Endothelial cell of umbilical vein (primary cell): Measurements from ENCODE around the gene GPD1L. TPM values are rescaled to one million over a fixed set of nuclear protein-coding genes. Genes with fewer than 3 reads are reported as not detected.

Source experiments
- BruUV-seq: library from RNA; stranded (reverse); fragments of 400-500 nt; replicated peaks from 2 replicates; lab custom pipeline; 2021; lab: Mats Ljungman, UMichigan
- CTCF ChIA-PET: fragments of 300-600, 350-600 bp; sonication (Branson Sonifier 250); formaldehyde crosslinking; loops from one replicate; lab custom pipeline; 2021; ENCODE audit warnings: antibody characterized with exemption, inconsistent platforms; lab: Charles Lee
- POLR2A ChIA-PET: fragments of 300-600, 350-600 bp; sonication (Branson Sonifier 250); formaldehyde crosslinking; loops from one replicate; lab custom pipeline; 2021; ENCODE audit warnings: antibody characterized with exemption, inconsistent platforms; lab: Charles Lee
- DNase-seq: peaks from one replicate; pipeline ENCODE4 v3.0.0-alpha.2; 2011; ENCODE audit warnings: low read depth, low spot score
- FAIRE-seq: peaks from 2 replicates; lab custom pipeline; 2011; peaks lifted over from hg19 to GRCh38; lab: Jason Lieb, UNC
- H2AFZ ChIP-seq: 2 replicates; pipeline ENCODE4 v1.6.0; 2012; ENCODE audit warnings: low read depth, low read length, control low read depth, inconsistent platforms
- H3K27ac ChIP-seq: 2 replicates; pipeline ENCODE4 v1.5.1; 2011; ENCODE audit warnings: low read depth, mild to moderate bottlenecking, control low read depth, low read length, moderate library complexity; ENCODE audit not compliant: insufficient read depth
- H3K27me3 ChIP-seq, 2 experiments: 2 replicates each; pipeline versions ENCODE4 v1.6.0 to v1.6.1; 2011; ENCODE audit warnings: low read length in 2 of 2, mixed read lengths in 1 of 2; ENCODE audit not compliant: control insufficient read depth in 2 of 2, insufficient read depth in 2 of 2
- H3K36me3 ChIP-seq, 2 experiments: 2 replicates in 1 of 2; 3 replicates in 1 of 2; pipeline ENCODE4 v1.5.1; 2011; ENCODE audit warnings: low read length in 2 of 2, mild to moderate bottlenecking in 1 of 2, moderate library complexity in 1 of 2; ENCODE audit not compliant: control insufficient read depth in 2 of 2, insufficient read depth in 2 of 2; ENCODE audit errors: extremely low read depth in 1 of 2
- H3K4me1 ChIP-seq: 3 replicates; pipeline ENCODE4 v1.5.1; 2011; ENCODE audit warnings: mild to moderate bottlenecking, low read length; ENCODE audit not compliant: control insufficient read depth, insufficient read depth; ENCODE audit errors: extremely low read depth
- H3K4me2 ChIP-seq: 2 replicates; pipeline ENCODE4 v1.6.1; 2011; ENCODE audit warnings: low read length, control low read depth, mixed read lengths; ENCODE audit not compliant: insufficient read depth
- H3K4me3 ChIP-seq, 3 experiments: fragments of 200-600 bp in 1 of 3; sonication (generic), shearing (Covaris generic) in 1 of 3; replicated peaks in 1 of 3; 2 replicates each; pipeline ENCODE4 v1.5.1; 2011 to 2016; ENCODE audit warnings: control low read depth in 3 of 3, low read length in 3 of 3, mild to moderate bottlenecking in 2 of 3, inconsistent platforms in 1 of 3, low read depth in 1 of 3, moderate library complexity in 1 of 3; ENCODE audit not compliant: insufficient read depth in 1 of 3
- H3K79me2 ChIP-seq: 2 replicates; pipeline ENCODE4 v1.6.0; 2012; ENCODE audit warnings: low read length, inconsistent platforms; ENCODE audit not compliant: control insufficient read depth, insufficient read depth
- H3K9ac ChIP-seq: replicated peaks from 2 replicates; pipeline ENCODE3; 2011; ENCODE audit warnings: low read length, control low read depth; ENCODE audit not compliant: insufficient read depth; ENCODE audit errors: extremely low read depth
- H3K9me1 ChIP-seq: replicated peaks from 3 replicates; pipeline ENCODE4 v1.6.0; 2011; ENCODE audit warnings: mild to moderate bottlenecking, low read length; ENCODE audit not compliant: control insufficient read depth, insufficient read depth; ENCODE audit errors: extremely low read depth
- H3K9me3 ChIP-seq: replicated peaks from 2 replicates; pipeline ENCODE4 v1.5.1; 2012; ENCODE audit warnings: low read length, inconsistent platforms; ENCODE audit not compliant: control insufficient read depth, insufficient read depth
- H4K20me1 ChIP-seq: replicated peaks from 2 replicates; pipeline ENCODE3; 2011; ENCODE audit warnings: mild to moderate bottlenecking, low read length; ENCODE audit not compliant: control insufficient read depth, insufficient read depth; ENCODE audit errors: extremely low read depth
- EZH2 ChIP-seq: IDR thresholded peaks from 2 replicates; pipeline ENCODE4 v1.6.1; 2012; ENCODE audit warnings: borderline replicate concordance, low read depth, mild to moderate bottlenecking, moderate library complexity, low read length, inconsistent platforms; ENCODE audit not compliant: severe bottlenecking
- FOS ChIP-seq: IDR thresholded peaks from 2 replicates; pipeline ENCODE4 v1.6.1; 2011; ENCODE audit warnings: mild to moderate bottlenecking, low read length, moderate library complexity, borderline replicate concordance; ENCODE audit not compliant: insufficient read depth
- GATA2 ChIP-seq: IDR thresholded peaks from 2 replicates; pipeline ENCODE4 v1.7.0; 2011; ENCODE audit warnings: low read depth, mild to moderate bottlenecking, moderate library complexity, mixed read lengths, low read length; ENCODE audit not compliant: insufficient read length, insufficient read depth
- JUN ChIP-seq: IDR thresholded peaks from 2 replicates; pipeline ENCODE4 v1.6.1; 2011; ENCODE audit warnings: borderline replicate concordance, low read depth; ENCODE audit not compliant: insufficient read length, insufficient read depth
- MYC ChIP-seq: IDR thresholded peaks from one replicate; pipeline ENCODE4 v1.6.1; 2011; ENCODE audit warnings: mild to moderate bottlenecking, low read depth, low read length
- POLR2A ChIP-seq: IDR thresholded peaks from 2 replicates; pipeline ENCODE4 v1.6.1; 2012; ENCODE audit warnings: low read depth, mild to moderate bottlenecking, control low read depth, low read length
- POLR2AphosphoS5 ChIP-seq: IDR thresholded peaks from 2 replicates; pipeline ENCODE4 v1.6.1; 2012; ENCODE audit warnings: low read depth, mild to moderate bottlenecking, control low read depth, low read length, moderate library complexity; ENCODE audit not compliant: insufficient read depth
- dilution Hi-C: fragments of 300-500 bp; cut with MboI; formaldehyde crosslinking; loops from one replicate; pipeline ENCODE4 v1.15.0; 2019; ENCODE audit warnings: low sequenced_read_pairs; ENCODE audit not compliant: extremely low pct_ligation_motif_present
- intact Hi-C: fragments of 100-400 bp; cut with micrococcal nuclease; formaldehyde crosslinking; loops from one replicate; pipeline ENCODE4 v1.10.0; 2022
- polyA plus RNA-seq, 4 experiments: library from polyadenylated mRNA; depleted of rRNA in 3 of 4; stranded (reverse) in 3 of 4; unstranded in 1 of 4; fragments of >200 nt; gene quantifications; 2 replicates each; pipeline versions ENCODE4 v1.2.1 to v1.2.3, GENCODE V29; 2011 to 2012; ENCODE audit warnings: missing spikeins in 1 of 4
- total RNA-seq: library from RNA; stranded (reverse); gene quantifications from 2 replicates; pipeline ENCODE4 v1.2.3, GENCODE V29; 2021
- TF ChIP-seq, protein P1 (sequence below): IDR thresholded peaks from 2 replicates; pipeline ENCODE4 v1.6.1; 2011; ENCODE audit not compliant: insufficient read depth, insufficient read length
- TF ChIP-seq, protein P2 (sequence below), 2 donors: IDR thresholded peaks; 1 replicate in 1 of 2; 2 replicates in 1 of 2; pipeline ENCODE4 v1.5.1; 2011; ENCODE audit warnings: low read length in 2 of 2, mild to moderate bottlenecking in 2 of 2, moderate library complexity in 2 of 2, control low read depth in 1 of 2, inconsistent platforms in 1 of 2, low read depth in 1 of 2; ENCODE audit not compliant: insufficient read depth in 1 of 2; ENCODE audit errors: extremely low read depth in 1 of 2

The GPD1L gene
- total and polyA plus RNA-seq, 2 donors (not counting 3 experiments of a cell fraction or from before 2014, with no cell fraction given) = 5.1 to 12.9 TPM

DNA sequence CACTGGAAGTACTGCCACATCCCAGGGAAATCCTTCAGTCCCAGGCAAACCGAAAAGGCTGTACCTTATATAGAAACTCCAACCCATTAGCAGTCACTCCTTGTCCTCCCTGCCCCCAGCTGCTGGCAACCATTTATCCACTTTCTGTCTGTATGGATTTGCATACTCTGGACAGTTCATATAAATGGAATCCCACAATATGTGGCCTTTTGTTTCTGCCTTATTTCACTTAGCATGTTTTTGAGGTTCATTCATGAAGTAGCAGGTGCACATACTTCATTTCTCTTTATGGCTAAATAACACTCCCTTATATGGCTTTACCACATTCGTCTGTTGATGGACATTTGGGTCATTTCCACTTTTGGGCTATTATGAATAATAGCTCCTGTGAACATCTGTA, 80.5 kb downstream of the GPD1L start:
- Histone ChIP-seq H2AFZ (no peak overlapping the region), H3K79me2 (no peaks in the 10 kb centered on the region), H3K4me3 (no peak overlapping the region), H3K9ac (no peak overlapping the region), H3K27me3 (peaks cover 0 to 5% of the 10 kb centered on the region in 2 experiments), H3K9me3 (no peaks in the 10 kb centered on the region), H4K20me1 (no peaks in the 10 kb centered on the region), H3K36me3 (no peaks in the 10 kb centered on the region), H3K4me1 (no peaks in the 10 kb centered on the region), H3K9me1 (no peaks in the 10 kb centered on the region), H3K27ac (no peak overlapping the region), H3K4me2 (no peak overlapping the region)
- intact Hi-C loops = no loop called here
- TF ChIP-seq POLR2AphosphoS5 (no peak), MYC (no peak), JUN (no peak), FOS (no peak), POLR2A (no peak), GATA2 (no peak)
- TF ChIP-seq, protein P1, sequence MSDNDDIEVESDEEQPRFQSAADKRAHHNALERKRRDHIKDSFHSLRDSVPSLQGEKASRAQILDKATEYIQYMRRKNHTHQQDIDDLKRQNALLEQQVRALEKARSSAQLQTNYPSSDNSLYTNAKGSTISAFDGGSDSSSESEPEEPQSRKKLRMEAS = no peak
- no TSS peak for BruUV-seq
- DNase-seq = no peak
- POLR2A ChIA-PET = no interaction called here
- no peak for FAIRE-seq
- dilution Hi-C loops = no loop called here
- CTCF ChIA-PET = interaction anchor here (1.3 to 1.5 kb wide), 3 partner anchors 10 to 53 kb away, joined by 3 to 5 read pairs (median 5); no protein-coding TSS in a partner anchor

DNA sequence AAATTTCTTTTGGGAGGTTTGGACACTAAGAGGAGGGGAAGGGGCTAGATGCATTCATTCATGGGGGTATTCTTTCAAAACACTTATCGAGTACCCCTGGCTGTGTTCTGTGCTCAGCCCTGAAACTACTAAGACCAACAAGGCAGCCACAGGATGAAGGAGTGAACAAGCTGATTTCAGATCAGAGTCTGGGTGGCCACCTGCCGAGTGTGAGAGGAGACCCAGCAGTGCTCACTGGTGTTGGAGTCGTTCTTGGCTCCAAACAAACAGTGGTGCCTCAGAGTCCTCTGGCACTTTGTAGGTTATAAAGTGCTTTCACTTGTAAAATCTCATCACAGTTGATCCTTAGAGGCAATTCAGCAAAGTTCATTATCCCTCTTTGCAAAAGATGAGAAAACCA, 83.3 kb downstream of the GPD1L start:
- DNase-seq = no peak
- no peaks in the 10 kb centered on the region for H4K20me1 ChIP-seq
- H3K36me3 ChIP-seq = no peaks in the 10 kb centered on the region
- ChIA-PET POLR2A (no interaction called here), CTCF (no interaction called here)
- H3K4me2 ChIP-seq = no peak overlapping the region
- H3K9ac ChIP-seq = no peak overlapping the region
- no peak for TF ChIP-seq EZH2
- TF ChIP-seq JUN = no peak
- no peak for TF ChIP-seq GATA2
- TF ChIP-seq, protein P1 = no peak
- TF ChIP-seq, protein P2, sequence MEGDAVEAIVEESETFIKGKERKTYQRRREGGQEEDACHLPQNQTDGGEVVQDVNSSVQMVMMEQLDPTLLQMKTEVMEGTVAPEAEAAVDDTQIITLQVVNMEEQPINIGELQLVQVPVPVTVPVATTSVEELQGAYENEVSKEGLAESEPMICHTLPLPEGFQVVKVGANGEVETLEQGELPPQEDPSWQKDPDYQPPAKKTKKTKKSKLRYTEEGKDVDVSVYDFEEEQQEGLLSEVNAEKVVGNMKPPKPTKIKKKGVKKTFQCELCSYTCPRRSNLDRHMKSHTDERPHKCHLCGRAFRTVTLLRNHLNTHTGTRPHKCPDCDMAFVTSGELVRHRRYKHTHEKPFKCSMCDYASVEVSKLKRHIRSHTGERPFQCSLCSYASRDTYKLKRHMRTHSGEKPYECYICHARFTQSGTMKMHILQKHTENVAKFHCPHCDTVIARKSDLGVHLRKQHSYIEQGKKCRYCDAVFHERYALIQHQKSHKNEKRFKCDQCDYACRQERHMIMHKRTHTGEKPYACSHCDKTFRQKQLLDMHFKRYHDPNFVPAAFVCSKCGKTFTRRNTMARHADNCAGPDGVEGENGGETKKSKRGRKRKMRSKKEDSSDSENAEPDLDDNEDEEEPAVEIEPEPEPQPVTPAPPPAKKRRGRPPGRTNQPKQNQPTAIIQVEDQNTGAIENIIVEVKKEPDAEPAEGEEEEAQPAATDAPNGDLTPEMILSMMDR (IDR thresholded peaks at IDR 0.05; ENCODE audit: extremely low read depth in 1 of 2, insufficient read depth in 1 of 2, low read depth in 1 of 2, low read length in 2 of 2) = no peak
- TF ChIP-seq FOS = no peak
- TF ChIP-seq POLR2A = no peak
- no peak for TF ChIP-seq MYC
- TF ChIP-seq POLR2AphosphoS5 = no peak
- H3K27ac ChIP-seq = no peak overlapping the region
- intact Hi-C loops (no loop called here), dilution Hi-C loops (no loop called here)
- no peak overlapping the region for H2AFZ ChIP-seq
- H3K4me3 ChIP-seq = no peak overlapping the region
- no peaks in the 10 kb centered on the region for H3K79me2 ChIP-seq
- no peaks in the 10 kb centered on the region for H3K9me1 ChIP-seq
- no peaks in the 10 kb centered on the region for H3K4me1 ChIP-seq
- H3K27me3 ChIP-seq = peaks cover 0 to 8% of the 10 kb centered on the region in 2 experiments
- no peak for FAIRE-seq
- H3K9me3 ChIP-seq = no peaks in the 10 kb centered on the region
- BruUV-seq = no TSS peak
